ENCODE results near the gene DRG1. TPM values are rescaled to one million over a fixed set of nuclear protein-coding genes. Genes with fewer than 3 reads are reported as not detected.
"Not testable (repeated sequence)": the region's sequence is repeated elsewhere in the genome, so short reads cannot be mapped to it uniquely, and the experiment has no call there.

DRG1 gene
- total and polyA plus RNA-seq, 5 experiments from 2014 or later: 82.1 to 112 (median 92.7) TPM

GRCh38 chr22:31398231-31398630, 1.2 kb upstream of the DRG1 start:
- H3K27ac Mint-ChIP-seq: peak overlapping the region in 5 of 10 donors; percentile 15 to 61 (median 53)
- no peak for ATAC-seq
- POLR2A ChIA-PET: interaction anchor here (1.3 to 5.6 kb wide), 6 partner anchors 51 to 119 kb away, joined by 3 to 69 read pairs (median 10); partner anchors contain the start of genes PATZ1 and PIK3IP1

GRCh38 chr22:31400023-31400397, 606 bp downstream of the DRG1 start:
- POLR2A ChIA-PET: interaction anchor here (1.8 to 5.6 kb wide), 4 partner anchors 52 to 230 kb away, joined by 8 to 69 read pairs (median 22); partner anchors contain the start of genes PATZ1 and PIK3IP1
- peaks cover 12 to 38% (median 23%) of the 10 kb centered on the region in 4 donors for H3K4me1 Mint-ChIP-seq
- H3K27me3 Mint-ChIP-seq: no peaks in the 10 kb centered on the region
- H3K27ac Mint-ChIP-seq: peak overlapping the region; percentile 90 to 97 (median 96)
- DNase-seq: no peak
- no peak for ATAC-seq
- no peaks in the 10 kb centered on the region for H3K9me3 Mint-ChIP-seq
- peak overlapping the region; percentile 89 to 98 (median 94) for H3K4me3 Mint-ChIP-seq
- H3K36me3 Mint-ChIP-seq: peaks cover 0 to 39% (median 5%) of the 10 kb centered on the region in 3 donors

More at GRCh38 chr22:31398231-31398630, 1.2 kb upstream of the DRG1 start:
- Mint-ChIP-seq H3K36me3 (peaks cover 2 to 22% (median 4%) of the 10 kb centered on the region in 3 donors), H3K4me3 (peak overlapping the region in 5 of 10 donors; percentile 16 to 94 (median 51)), H3K27me3 (peaks cover 0 to 2% (median 0%) of the 10 kb centered on the region in 5 donors), H3K9me3 (peaks cover 0 to 2% (median 0%) of the 10 kb centered on the region in 9 donors), H3K4me1 (peaks cover 10 to 34% (median 21%) of the 10 kb centered on the region in 4 donors)
- DNase-seq: no peak

- not testable (repeated sequence) for H3K27me3 Mint-ChIP-seq, ATAC-seq, H3K9me3 Mint-ChIP-seq, DNase-seq
- Mint-ChIP-seq H3K36me3 (peaks cover 0 to 62% (median 14%) of the 10 kb centered on the region in 3 donors), H3K27ac (peak overlapping the region in 2 of 10 donors; percentile 7 to 50), H3K4me1 (peaks cover 16 to 46% (median 34%) of the 10 kb centered on the region in 4 donors), H3K4me3 (peak overlapping the region in 1 of 10 donors; percentile 17)
- POLR2A ChIA-PET: interaction anchor here (0.6 to 5.6 kb wide), 3 partner anchors 11 to 114 kb away, joined by 3 to 69 read pairs (median 4); partner anchors contain the start of gene PATZ1
Observed at GRCh38 chr22:31402350-31402749, 2.9 kb downstream of the DRG1 start.

GRCh38 chr22:31425331-31426050, 26.1 kb downstream of the DRG1 start:
- Mint-ChIP-seq H3K4me3 (no peak overlapping the region), H3K4me1 (peaks cover 0 to 4% (median 2%) of the 10 kb centered on the region in 4 donors), H3K36me3 (peaks cover 6 to 98% (median 25%) of the 10 kb centered on the region in 3 donors), H3K9me3 (no peaks in the 10 kb centered on the region), H3K27me3 (no peaks in the 10 kb centered on the region), H3K27ac (peak overlapping the region in 2 of 10 donors; percentile 56 to 57)
- no peak for ATAC-seq
- no peak for DNase-seq
- POLR2A ChIA-PET: no interaction called here

GRCh38 chr22:31431950-31432349, 32.5 kb downstream of the DRG1 start:
- H3K27ac Mint-ChIP-seq: peak overlapping the region in 3 of 10 donors; percentile 11 to 67 (median 41)
- POLR2A ChIA-PET: interaction anchor here (0.7 kb wide), 1 partner anchor 28 kb away, joined by 4 read pairs; no protein-coding TSS in a partner anchor
- H3K36me3 Mint-ChIP-seq: peaks cover 4 to 98% (median 19%) of the 10 kb centered on the region in 3 donors
- DNase-seq (no peak), ATAC-seq (no peak)
- no peak overlapping the region for H3K4me3 Mint-ChIP-seq
- H3K4me1 Mint-ChIP-seq: peaks cover 0 to 3% (median 2%) of the 10 kb centered on the region in 4 donors
- H3K27me3 Mint-ChIP-seq: no peaks in the 10 kb centered on the region
- H3K9me3 Mint-ChIP-seq: no peaks in the 10 kb centered on the region

GRCh38 chr22:31436132-31436531, 36.7 kb downstream of the DRG1 start:
- H3K27me3 Mint-ChIP-seq: no peaks in the 10 kb centered on the region
- DNase-seq (no peak), ATAC-seq (no peak)
- no peak overlapping the region for H3K4me3 Mint-ChIP-seq
- H3K9me3 Mint-ChIP-seq: no peaks in the 10 kb centered on the region
- H3K36me3 Mint-ChIP-seq: peaks cover 4 to 97% (median 14%) of the 10 kb centered on the region in 3 donors
- POLR2A ChIA-PET: interaction anchor here (0.5 kb wide), 1 partner anchor 199 kb away, joined by 3 read pairs; no protein-coding TSS in a partner anchor
- no peak overlapping the region for H3K27ac Mint-ChIP-seq
- H3K4me1 Mint-ChIP-seq: peaks cover 0 to 6% (median 2%) of the 10 kb centered on the region in 4 donors

GRCh38 chr22:31439808-31440207, 40.4 kb downstream of the DRG1 start:
- peaks cover 0 to 6% (median 1%) of the 10 kb centered on the region in 4 donors for H3K4me1 Mint-ChIP-seq
- no peak for DNase-seq
- POLR2A ChIA-PET: interaction anchor here (0.5 to 1.1 kb wide), 3 partner anchors 23 to 93 kb away, joined by 3 read pairs; no protein-coding TSS in a partner anchor
- H3K4me3 Mint-ChIP-seq: no peak overlapping the region
- no peak for ATAC-seq
- H3K9me3 Mint-ChIP-seq: no peaks in the 10 kb centered on the region
- H3K36me3 Mint-ChIP-seq: peaks cover 0 to 94% (median 9%) of the 10 kb centered on the region in 3 donors
- H3K27ac Mint-ChIP-seq: peak overlapping the region in 3 of 10 donors; percentile 53 to 76 (median 58)
- H3K27me3 Mint-ChIP-seq: no peaks in the 10 kb centered on the region

GRCh38 chr22:31440681-31441080, 41.3 kb downstream of the DRG1 start:
- no peaks in the 10 kb centered on the region for H3K9me3 Mint-ChIP-seq
- peak overlapping the region in 2 of 10 donors; percentile 54 to 66 for H3K27ac Mint-ChIP-seq
- DNase-seq: no peak
- H3K4me1 Mint-ChIP-seq: peaks cover 0 to 6% (median 1%) of the 10 kb centered on the region in 4 donors
- POLR2A ChIA-PET: no interaction called here
- no peak for ATAC-seq
- H3K4me3 Mint-ChIP-seq: no peak overlapping the region
- H3K36me3 Mint-ChIP-seq: peaks cover 0 to 94% (median 9%) of the 10 kb centered on the region in 3 donors
- no peaks in the 10 kb centered on the region for H3K27me3 Mint-ChIP-seq

- H3K4me1 Mint-ChIP-seq: peaks cover 0 to 6% (median 1%) of the 10 kb centered on the region in 4 donors
- H3K9me3 Mint-ChIP-seq: no peaks in the 10 kb centered on the region
- ATAC-seq (no peak), DNase-seq (no peak)
- POLR2A ChIA-PET: interaction anchor here (0.6 kb wide), 1 partner anchor 64 kb away, joined by 3 read pairs; no protein-coding TSS in a partner anchor
- H3K36me3 Mint-ChIP-seq: peaks cover 0 to 89% (median 9%) of the 10 kb centered on the region in 3 donors
- H3K4me3 Mint-ChIP-seq: no peak overlapping the region
- H3K27ac Mint-ChIP-seq: peak overlapping the region in 3 of 10 donors; percentile 31 to 57 (median 37)
- H3K27me3 Mint-ChIP-seq: no peaks in the 10 kb centered on the region
Observed at GRCh38 chr22:31441652-31442051, 42.2 kb downstream of the DRG1 start.

- Mint-ChIP-seq H3K27me3 (no peaks in the 10 kb centered on the region), H3K27ac (peak overlapping the region in 7 of 10 donors; percentile 3 to 65 (median 53)), H3K36me3 (peaks cover 0 to 81% (median 9%) of the 10 kb centered on the region in 3 donors), H3K4me3 (no peak overlapping the region), H3K9me3 (no peaks in the 10 kb centered on the region), H3K4me1 (no peaks in the 10 kb centered on the region)
- POLR2A ChIA-PET: interaction anchor here (0.5 kb wide), 1 partner anchor 8 kb away, joined by 3 read pairs; no protein-coding TSS in a partner anchor
- no peak for DNase-seq
- no peak for ATAC-seq
Observed at GRCh38 chr22:31442768-31443489, 43.5 kb downstream of the DRG1 start.

GRCh38 chr22:31443516-31443915, 44.1 kb downstream of the DRG1 start:
- no peak overlapping the region for H3K4me3 Mint-ChIP-seq
- H3K27ac Mint-ChIP-seq: peak overlapping the region in 1 of 10 donors; percentile 30
- no peak for DNase-seq
- no peaks in the 10 kb centered on the region for H3K27me3 Mint-ChIP-seq
- POLR2A ChIA-PET: interaction anchor here (0.5 kb wide), 1 partner anchor 8 kb away, joined by 3 read pairs; no protein-coding TSS in a partner anchor
- no peaks in the 10 kb centered on the region for H3K9me3 Mint-ChIP-seq
- no peak for ATAC-seq
- peaks cover 0 to 82% (median 9%) of the 10 kb centered on the region in 3 donors for H3K36me3 Mint-ChIP-seq
- H3K4me1 Mint-ChIP-seq: no peaks in the 10 kb centered on the region

- Mint-ChIP-seq H3K27ac (peak overlapping the region in 6 of 10 donors; percentile 14 to 56 (median 40)), H3K36me3 (peaks cover 0 to 69% (median 3%) of the 10 kb centered on the region in 3 donors), H3K4me3 (no peak overlapping the region), H3K9me3 (no peaks in the 10 kb centered on the region), H3K27me3 (no peaks in the 10 kb centered on the region), H3K4me1 (peaks cover 0 to 6% (median 0%) of the 10 kb centered on the region in 4 donors)
- POLR2A ChIA-PET: no interaction called here
- DNase-seq (no peak), ATAC-seq (no peak)
Observed at GRCh38 chr22:31445642-31446041, 46.2 kb downstream of the DRG1 start.

Measured in naive thymus-derived CD8-positive, alpha-beta T cell (primary cell).